ENCODE measurements around the gene AGL. TPM values are rescaled to one million over a fixed set of nuclear protein-coding genes. Genes with fewer than 3 reads are reported as not detected.
"Not testable (repeated sequence)": the region's sequence is repeated elsewhere in the genome, so short reads cannot be mapped to it uniquely, and the experiment has no call there.

AGL gene
- polyA plus RNA-seq, 3 donors = 3.0 to 6.1 (median 5.6) TPM

GRCh38 chr1:99845201-99845600 is 5.0 kb upstream of the AGL start:
- H3K27ac ChIP-seq (ENCODE audit: low read depth, low read length) = not testable (repeated sequence)
- 76 to 88% (median 83%) methylated on average over 9 of the region's 9 CpGs for WGBS, 3 donors

GRCh38 chr1:99849413-99849743 is 783 bp upstream of the AGL start:
- WGBS, 3 donors = 56 to 77% (median 73%) methylated on average over 6 of the region's 6 CpGs
- no peak overlapping the region for H3K27ac ChIP-seq (ENCODE audit: low read depth, low read length)

GRCh38 chr1:99850459-99851291 is 514 bp downstream of the AGL start:
- no peak overlapping the region for H3K27ac ChIP-seq (ENCODE audit: low read depth, low read length)
- 3 to 9% (median 6%) methylated on average over 15 of the region's 15 CpGs for WGBS, 3 donors

- no peak overlapping the region for H3K27ac ChIP-seq (ENCODE audit: low read depth, low read length)
- 84 to 91% (median 88%) methylated on average over 4 of the region's 4 CpGs for WGBS, 3 donors
These were observed 1.8 kb downstream of the AGL start for GRCh38 chr1:99851850-99852454.

- H3K27ac ChIP-seq (ENCODE audit: low read depth, low read length) = no peak overlapping the region
- WGBS, 3 donors = 77 to 85% (median 85%) methylated on average over 3 of the region's 3 CpGs
These were observed 2.5 kb downstream of the AGL start for GRCh38 chr1:99852648-99853047.

DNA sequence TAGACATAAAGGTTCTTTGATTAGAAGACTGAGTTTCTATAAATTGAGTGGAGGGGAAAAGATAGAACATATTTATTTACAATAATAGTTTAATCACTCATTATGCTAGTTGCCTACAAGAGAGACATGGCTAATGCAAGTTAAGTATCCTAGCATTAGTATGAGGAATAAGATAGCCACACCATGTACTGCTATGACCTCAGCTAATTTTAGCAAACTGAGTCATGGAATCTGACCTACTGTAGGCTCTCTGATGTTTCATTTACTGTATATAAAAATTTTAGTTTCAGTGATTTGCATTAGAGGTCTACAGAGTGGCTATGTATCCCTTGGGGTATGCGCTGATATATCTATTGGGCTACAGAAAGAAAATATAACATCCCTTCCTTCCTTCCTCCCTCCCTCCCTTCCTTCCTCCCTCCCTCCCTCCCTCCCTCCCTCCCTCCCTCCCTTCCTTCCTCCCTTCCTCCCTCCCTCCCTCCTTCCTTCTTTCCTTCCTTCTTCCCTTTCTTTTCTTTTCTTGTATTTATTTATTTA is 5.8 kb downstream of the AGL start:
- WGBS, 3 donors = 100% methylated on average over 1 of the region's 1 CpG
- no peak overlapping the region for H3K27ac ChIP-seq (ENCODE audit: low read depth, low read length)

GRCh38 chr1:99857041-99857440 is 6.9 kb downstream of the AGL start:
- not testable (repeated sequence) for H3K27ac ChIP-seq (ENCODE audit: low read depth, low read length)
- 94 to 99% (median 95%) methylated on average over 10 to 27 of the region's 33 CpGs for whole genome bisulfite sequencing, 3 donors

- WGBS, 3 donors = 71 to 89% (median 81%) methylated on average over 2 of the region's 2 CpGs
- H3K27ac ChIP-seq (ENCODE audit: low read depth, low read length) = no peak overlapping the region
These were observed 8.1 kb downstream of the AGL start for GRCh38 chr1:99858286-99858685.

- no peak overlapping the region for H3K27ac ChIP-seq (ENCODE audit: low read depth, low read length)
These were observed 8.7 kb downstream of the AGL start for GRCh38 chr1:99858881-99859280.

DNA sequence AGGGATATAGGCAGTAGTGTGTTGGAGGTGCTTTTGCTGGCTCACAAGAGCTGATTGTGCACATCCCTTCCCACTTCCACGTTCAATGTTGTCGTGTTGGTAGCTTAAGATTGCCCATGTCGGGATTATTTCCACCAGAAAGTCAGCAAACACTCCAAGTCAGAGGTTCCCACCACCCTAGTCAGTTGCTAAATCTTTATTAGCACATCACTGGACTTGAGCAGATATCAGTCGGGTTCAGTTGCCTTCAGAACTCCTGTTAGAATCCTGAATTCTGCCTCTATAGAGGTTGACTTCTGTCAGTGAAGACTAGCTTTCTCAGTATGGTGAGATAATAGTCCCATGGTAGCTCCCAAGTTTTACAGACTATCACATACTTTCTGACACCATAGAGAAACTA is 10.5 kb downstream of the AGL start:
- 83 to 97% (median 85%) methylated on average over 4 of the region's 4 CpGs for WGBS, 3 donors
- H3K27ac ChIP-seq (ENCODE audit: low read depth, low read length) = no peak overlapping the region

DNA sequence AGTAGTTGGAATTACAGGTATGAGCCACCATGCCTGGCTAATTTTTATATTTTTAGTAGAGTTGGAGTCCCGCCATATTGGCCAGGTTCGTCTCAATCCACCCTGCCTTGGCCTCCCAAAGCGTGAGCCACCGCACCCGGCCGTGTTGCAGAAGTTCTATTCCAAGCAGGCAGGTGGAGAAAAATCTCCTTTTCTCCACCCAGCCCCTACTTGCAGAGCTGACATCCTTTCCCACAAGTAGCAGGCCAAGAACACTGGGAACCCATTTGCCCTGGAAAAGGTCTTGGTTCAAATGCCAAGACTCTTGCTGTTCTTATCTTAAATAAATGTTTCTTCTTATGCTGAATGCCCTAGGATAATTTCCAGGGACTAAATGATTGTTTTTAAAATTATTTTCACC is 17.5 kb downstream of the AGL start:
- H3K27ac ChIP-seq (ENCODE audit: low read depth, low read length) = no peak overlapping the region
- 73 to 96% (median 95%) methylated on average over 6 of the region's 6 CpGs for WGBS, 3 donors

GRCh38 chr1:99869304-99869703 is 19.1 kb downstream of the AGL start:
- no peak overlapping the region for H3K27ac ChIP-seq (ENCODE audit: low read depth, low read length)

DNA sequence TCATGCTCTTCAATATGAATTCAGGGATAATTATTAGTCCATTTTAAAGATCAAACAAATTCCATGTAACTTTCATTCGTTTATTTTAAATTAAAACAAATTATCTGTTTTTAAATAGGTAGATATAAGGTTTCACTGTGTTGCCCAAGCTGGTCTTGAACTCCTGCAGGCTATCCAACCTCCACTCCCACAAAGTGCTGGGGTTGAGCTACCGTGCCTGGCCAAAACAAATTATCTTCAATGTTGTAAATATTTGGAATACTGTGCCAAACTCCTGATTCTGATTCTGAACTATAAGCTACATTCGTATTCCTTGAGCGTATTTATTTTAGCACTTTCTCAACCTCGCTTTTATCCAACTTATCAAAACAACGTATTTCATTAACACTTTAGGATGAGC is 19.6 kb downstream of the AGL start:
- no peak overlapping the region for H3K27ac ChIP-seq (ENCODE audit: low read depth, low read length)
- WGBS, 3 donors = 51 to 90% (median 89%) methylated on average over 6 of the region's 6 CpGs

DNA sequence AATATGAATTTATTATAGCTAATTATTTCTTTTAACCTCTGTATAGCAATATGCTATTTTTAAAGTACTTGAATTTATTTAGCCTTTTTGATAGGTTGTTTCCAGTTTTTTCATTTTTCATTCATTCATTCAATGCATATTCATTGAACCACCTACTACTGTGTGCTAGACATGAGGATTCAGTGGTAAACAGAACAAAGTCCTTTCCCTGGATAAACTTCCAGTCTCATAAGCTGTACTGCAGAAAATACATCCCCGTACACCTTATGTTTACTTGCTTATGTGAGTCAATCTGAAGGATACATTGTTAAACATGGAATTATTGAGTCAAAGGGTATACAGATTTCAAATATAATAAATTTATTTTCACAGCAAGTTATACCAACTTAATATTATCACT is 21.9 kb downstream of the AGL start:
- no peak overlapping the region for H3K27ac ChIP-seq (ENCODE audit: low read depth, low read length)
- 95 to 97% (median 96%) methylated on average over 1 of the region's 1 CpG for WGBS, 3 donors

- no peak overlapping the region for H3K27ac ChIP-seq (ENCODE audit: low read depth, low read length)
- WGBS, 3 donors = 69 to 96% (median 89%) methylated on average over 3 of the region's 3 CpGs
These were observed 27.4 kb downstream of the AGL start for GRCh38 chr1:99877568-99877967.

- H3K27ac ChIP-seq (ENCODE audit: low read depth, low read length) = no peak overlapping the region
- WGBS, 3 donors = 34 to 50% (median 36%) methylated on average over 1 of the region's 1 CpG
These were observed 36.0 kb downstream of the AGL start for GRCh38 chr1:99886179-99886578.

- H3K27ac ChIP-seq (ENCODE audit: low read depth, low read length) = no peak overlapping the region
These were observed 36.7 kb downstream of the AGL start for GRCh38 chr1:99886841-99887240.

DNA sequence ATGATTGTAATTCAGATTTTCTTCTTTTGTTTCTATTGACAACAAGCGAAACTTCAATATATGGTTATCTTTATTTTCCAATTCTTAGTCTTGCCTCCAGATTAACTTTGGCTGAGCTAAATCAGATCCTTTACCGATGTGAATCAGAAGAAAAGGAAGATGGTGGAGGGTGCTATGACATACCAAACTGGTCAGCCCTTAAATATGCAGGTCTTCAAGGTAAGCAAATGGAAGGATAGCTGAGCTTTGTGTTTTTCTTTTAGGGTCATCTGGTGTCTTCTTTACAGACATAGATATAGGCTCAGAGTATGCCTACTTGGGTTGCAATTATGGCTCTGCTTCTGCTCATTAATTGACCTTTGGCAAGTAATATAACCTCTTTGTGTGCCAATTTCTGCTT is 37.7 kb downstream of the AGL start:
- WGBS, 3 donors = 97 to 99% (median 98%) methylated on average over 2 of the region's 2 CpGs
- H3K27ac ChIP-seq (ENCODE audit: low read depth, low read length) = no peak overlapping the region

DNA sequence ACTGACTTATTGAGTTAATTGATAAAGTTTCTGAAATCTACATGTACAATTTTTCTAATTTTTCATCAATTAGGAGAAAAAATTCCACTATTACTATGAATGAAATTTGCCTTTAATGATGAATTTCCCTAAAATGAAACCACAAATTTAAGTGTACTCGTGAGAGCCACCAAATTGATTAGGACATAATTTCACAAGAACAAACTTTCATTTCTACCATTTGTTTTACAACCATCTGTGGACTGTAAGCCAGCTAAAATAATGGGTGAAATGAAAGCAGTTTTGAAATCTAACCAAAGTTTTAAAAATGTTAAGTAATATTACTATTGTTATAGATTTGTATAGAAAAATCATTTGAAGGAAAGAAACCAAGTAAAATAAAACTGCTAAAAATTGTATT is 41.8 kb downstream of the AGL start:
- H3K27ac ChIP-seq (ENCODE audit: low read depth, low read length) = no peak overlapping the region
- WGBS, 3 donors = 40 to 73% (median 51%) methylated on average over 1 of the region's 1 CpG

- H3K27ac ChIP-seq (ENCODE audit: low read depth, low read length) = not testable (repeated sequence)
- WGBS, 3 donors = 96 to 98% (median 97%) methylated on average over 4 of the region's 4 CpGs
These were observed 53.1 kb downstream of the AGL start for GRCh38 chr1:99903278-99903677.

All from adipose tissue (tissue), 3 donors.